H7 (cell line): Measurements from ENCODE around the gene KCNJ14. TPM values are rescaled to one million over a fixed set of nuclear protein-coding genes. Genes with fewer than 3 reads are reported as not detected.

Source experiments
- DNase-seq: peaks from one replicate; pipeline ENCODE4 v3.0.0; 2012
- H3K27me3 ChIP-seq: 2 replicates; pipeline ENCODE4 v1.6.0; 2011; ENCODE audit warnings: mild to moderate bottlenecking, low read length; ENCODE audit not compliant: control insufficient read depth, insufficient read depth
- H3K36me3 ChIP-seq: replicated peaks from 2 replicates; pipeline ENCODE4 v1.5.1; 2011; ENCODE audit warnings: low read length; ENCODE audit not compliant: control insufficient read depth, insufficient read depth
- H3K4me3 ChIP-seq: 2 replicates; pipeline ENCODE4 v1.5.1; 2011; ENCODE audit warnings: low read depth, mild to moderate bottlenecking, control low read depth, low read length, moderate library complexity; ENCODE audit not compliant: insufficient read depth
- total RNA-seq: library from RNA; depleted of rRNA; stranded (reverse); fragments of >200 nt; shearing (Covaris generic); gene quantifications from 2 replicates; pipeline ENCODE4 v1.2.3, GENCODE V29; 2014; rRNA removed

KCNJ14 gene
- total RNA-seq, 1 experiment from 2014 or later = 0.21 TPM

DNA sequence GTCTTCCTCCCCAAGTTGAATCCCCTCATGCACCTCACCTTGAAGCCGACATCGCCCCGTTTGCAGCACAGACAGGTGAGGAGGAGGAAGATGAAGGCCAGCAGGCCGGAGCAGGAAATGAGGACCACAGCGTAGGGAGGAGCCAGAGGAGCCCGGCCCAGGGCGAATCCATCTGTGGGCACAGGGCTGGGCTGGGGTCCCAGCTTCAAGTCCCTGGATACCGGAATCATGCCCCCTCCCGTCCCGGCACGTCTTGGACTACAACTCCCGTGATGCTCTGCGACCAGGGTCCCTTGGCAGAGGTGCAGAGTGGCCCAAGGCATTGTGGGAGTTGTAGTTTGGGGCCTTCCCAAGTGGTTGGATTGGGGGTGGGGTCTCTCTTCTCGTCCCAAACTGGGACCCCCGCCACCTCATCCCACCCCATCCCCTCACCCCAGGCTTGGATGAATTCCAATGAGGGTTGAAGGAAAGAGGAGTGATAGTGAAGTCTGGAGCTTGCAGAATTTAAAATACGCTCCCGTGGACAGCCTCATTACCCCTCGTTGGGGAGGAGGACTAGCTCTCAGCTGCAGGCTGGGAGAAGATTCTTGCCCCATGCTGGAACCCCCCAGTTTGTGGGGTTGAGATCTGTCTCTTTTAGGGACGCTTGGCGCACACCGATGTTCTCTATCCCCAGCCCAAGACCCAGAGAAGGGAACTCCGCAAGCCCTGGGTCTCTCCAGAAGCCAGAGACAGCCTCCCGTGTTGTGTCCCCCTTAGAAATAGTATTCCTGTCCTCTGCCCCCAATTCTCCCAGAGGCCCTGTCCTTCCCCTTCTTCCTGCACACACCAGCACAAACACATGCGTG, 55.3 kb downstream of the KCNJ14 start:
- H3K36me3 ChIP-seq = peaks cover 1% of the 10 kb centered on the region
- peak overlapping the region; percentile 41 for H3K4me3 ChIP-seq

DNA sequence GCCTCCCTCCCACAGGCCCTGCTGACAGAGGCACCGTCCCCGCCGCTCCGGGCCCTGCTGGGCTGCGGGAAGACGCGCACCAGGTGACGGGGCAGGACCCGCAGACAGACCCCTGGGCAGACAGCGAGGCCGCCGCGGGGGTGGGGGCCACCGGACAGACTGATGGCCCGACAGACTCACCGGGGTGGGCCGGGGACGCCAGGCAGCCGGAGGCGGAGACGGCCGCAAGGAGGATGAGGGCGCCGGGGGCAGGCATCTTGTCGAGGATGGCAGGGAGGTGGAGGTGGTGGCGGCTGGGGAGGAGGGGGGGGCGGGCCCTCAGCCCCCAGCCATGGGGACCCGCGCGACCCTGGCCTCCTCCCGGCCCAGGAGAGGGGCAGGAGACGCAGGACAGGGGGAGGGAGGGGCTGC, 56.0 kb downstream of the KCNJ14 start:
- DNase-seq = no peak
- peaks cover 1% of the 10 kb centered on the region for H3K36me3 ChIP-seq
- peak overlapping the region; percentile 41 for H3K4me3 ChIP-seq
- H3K27me3 ChIP-seq = peaks cover 25% of the 10 kb centered on the region

More for the DNA sequence above, 55.3 kb downstream of the KCNJ14 start:
- peaks cover 25% of the 10 kb centered on the region for H3K27me3 ChIP-seq
- DNase-seq = peak; percentile 85

DNA sequence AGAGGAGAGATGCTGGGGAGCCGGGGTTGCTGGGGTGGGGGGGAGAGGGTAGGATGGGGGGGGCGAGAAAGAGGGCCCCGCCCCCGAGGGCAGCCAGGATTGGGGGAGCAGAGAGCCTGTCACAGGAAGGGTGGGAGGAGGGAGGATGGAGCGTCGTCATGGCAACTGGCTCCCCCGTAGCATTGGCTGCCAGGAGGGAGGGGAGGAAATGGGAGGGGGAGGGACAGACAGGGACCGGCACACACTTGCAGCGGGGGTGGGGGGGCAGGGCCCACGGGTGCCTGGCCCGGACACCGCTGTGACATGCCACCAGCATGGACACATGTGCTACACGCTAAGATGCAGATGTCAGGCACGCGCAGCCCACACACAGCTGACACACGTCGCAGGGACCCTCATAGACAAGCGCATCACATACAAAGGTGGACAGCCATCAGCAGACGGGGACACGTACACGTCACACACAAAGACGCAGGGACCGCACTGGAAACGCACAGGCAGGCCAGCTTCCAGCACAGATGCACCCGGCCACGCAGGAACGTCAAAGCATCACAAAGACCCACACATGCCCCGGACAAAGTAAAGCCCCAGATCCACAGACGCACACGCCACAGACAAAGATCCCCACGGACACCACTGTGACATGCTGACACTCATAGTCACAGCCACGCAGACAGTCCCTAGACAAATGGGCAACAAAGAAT, 56.6 kb downstream of the KCNJ14 start, which contains the start of gene LMTK3:
TSS of gene LMTK3 (minus strand) at position 36 of the 704 bp plus-strand sequence. CDS start 259 bp downstream, outside the sequence.
- Histone ChIP-seq H3K4me3 (peak within 1 kb of the TSS; percentile 41), H3K27me3 (peaks cover 25% of the 10 kb centered on the region), H3K36me3 (peaks cover 1% of the 10 kb centered on the region)
- DNase-seq = peak; percentile 95

DNA sequence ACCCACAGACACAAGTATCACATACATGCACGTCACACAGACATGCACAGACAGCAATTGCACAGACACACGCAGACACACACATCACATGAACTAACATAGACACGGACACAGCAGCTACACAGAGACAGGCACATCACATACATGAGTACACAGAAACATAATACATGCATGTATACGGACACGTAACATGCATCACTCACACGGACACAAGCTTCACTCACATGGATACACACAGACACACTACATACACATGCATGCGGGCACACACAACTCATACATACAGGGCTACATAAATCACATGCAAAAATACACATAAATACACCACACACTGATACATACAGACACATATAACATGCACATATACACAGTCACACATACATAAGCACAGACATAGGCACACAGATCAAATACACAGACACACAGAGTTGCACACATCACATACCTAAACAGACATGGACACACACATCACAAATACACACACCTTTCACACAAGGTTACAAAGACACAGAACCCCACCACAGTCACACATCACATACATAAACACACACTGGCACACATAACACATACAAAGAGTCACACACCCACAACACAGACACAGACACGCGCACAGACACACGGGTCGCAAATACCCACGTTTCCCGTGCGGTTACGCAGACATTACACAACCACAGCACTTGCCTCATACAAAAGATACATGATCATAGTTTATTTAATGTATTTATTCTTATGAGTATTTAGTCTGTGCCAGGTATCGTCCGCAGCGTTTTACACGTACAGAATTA, 57.3 kb downstream of the KCNJ14 start:
- DNase-seq = no peak
- H3K27me3 ChIP-seq = peaks cover 25% of the 10 kb centered on the region
- no peaks in the 10 kb centered on the region; the same call in 1 of the 2 replicates for H3K36me3 ChIP-seq
- H3K4me3 ChIP-seq = no peak overlapping the region

DNA sequence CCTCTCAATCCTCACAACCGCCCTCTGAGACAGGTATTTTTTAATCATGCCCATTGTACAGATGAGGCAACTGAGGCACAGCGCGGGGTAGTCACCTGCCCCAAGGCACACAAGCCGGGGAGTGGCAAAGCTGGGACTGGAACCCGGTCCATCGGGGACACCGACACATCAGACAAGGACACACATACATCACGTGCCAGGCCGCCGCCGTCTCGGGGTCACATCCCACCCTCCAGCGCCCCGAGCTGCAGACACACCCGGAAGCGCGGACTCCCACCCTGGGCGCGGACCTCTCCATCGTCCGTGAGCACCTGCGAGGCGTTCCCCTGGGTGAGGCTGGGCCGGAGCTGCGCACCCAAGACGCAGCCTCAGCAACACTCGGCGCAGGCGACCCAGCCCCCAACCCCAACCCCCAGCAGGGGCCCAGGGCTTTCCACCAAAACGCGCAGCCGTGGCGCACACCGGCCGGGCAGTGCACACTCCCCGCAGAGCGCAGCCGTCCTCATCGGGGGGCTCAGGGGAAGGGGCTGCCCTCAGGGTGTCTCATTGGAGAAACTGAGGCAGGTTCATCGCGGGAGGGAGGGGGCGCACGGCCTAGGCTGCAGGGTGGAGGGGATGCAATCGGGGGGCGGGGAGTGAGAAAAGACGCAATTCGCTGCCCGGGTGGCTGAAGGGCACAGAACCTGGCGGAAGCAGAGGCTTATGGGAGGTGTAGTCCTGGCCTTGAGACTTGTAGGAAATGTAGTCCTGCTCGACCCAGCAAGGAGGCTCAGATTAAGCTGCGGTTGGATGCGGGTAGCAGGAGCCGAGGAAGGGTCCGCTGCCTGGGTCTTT, 58.1 kb downstream of the KCNJ14 start:
- no peaks in the 10 kb centered on the region; the same call in 1 of the 2 replicates for H3K36me3 ChIP-seq
- peaks cover 25% of the 10 kb centered on the region for H3K27me3 ChIP-seq
- peak overlapping the region; percentile 66 for H3K4me3 ChIP-seq
- peak; percentile 93 for DNase-seq

DNA sequence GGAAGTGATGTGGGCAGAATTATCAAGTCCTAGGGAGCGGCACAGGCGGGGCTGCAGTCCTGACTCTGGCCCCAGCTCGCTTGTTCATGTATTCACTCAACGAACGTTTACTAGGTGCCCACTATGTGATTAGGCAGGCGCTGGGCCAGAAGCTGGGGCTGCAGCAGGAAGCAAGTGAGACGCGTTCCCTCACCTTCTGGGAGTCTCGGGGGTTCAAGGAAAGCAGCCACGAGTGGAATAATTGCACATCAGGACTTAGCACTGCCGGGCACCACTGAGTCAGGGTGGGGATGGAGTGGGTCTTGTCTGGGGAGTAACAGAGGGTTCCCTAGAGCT, 58.7 kb downstream of the KCNJ14 start:
- H3K27me3 ChIP-seq = peaks cover 24% of the 10 kb centered on the region
- peak; percentile 36 for DNase-seq
- peak overlapping the region; percentile 66 for H3K4me3 ChIP-seq
- H3K36me3 ChIP-seq = no peaks in the 10 kb centered on the region

DNA sequence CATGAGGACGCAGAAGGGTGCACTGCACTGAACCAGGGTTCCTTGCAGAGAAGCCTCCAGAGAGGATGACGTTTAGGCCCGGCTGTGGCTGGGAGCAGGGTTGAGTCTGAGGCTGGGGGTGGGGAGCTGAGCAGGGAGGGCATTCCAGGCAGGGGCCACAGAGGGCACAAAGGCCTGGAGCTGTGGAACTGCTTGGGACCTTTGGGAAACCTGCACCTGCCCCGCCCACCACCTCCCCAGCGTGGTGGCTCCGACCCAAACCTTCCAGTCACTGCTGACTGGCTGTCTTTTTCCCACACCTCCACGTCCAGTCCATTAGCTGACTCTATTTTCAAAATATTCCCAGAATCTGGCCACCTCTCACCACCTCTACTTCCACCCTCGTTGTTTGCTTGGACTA, 61.2 kb downstream of the KCNJ14 start:
- Histone ChIP-seq H3K4me3 (no peak overlapping the region), H3K36me3 (no peaks in the 10 kb centered on the region), H3K27me3 (peaks cover 12% of the 10 kb centered on the region)
- DNase-seq = no peak

Other genes with a start within 250 kb of the KCNJ14 start
- gene CARD8, start 199.7 kb upstream of the KCNJ14 start, total RNA-seq = 0.55 and 1.1 TPM in 2 replicates
- gene ZNF114, start 185.5 kb upstream of the KCNJ14 start, total RNA-seq = 12.8 and 17.9 TPM in 2 replicates
- 29.9 and 57.5 TPM in 2 replicates for gene EMP3, start 130.0 kb upstream of the KCNJ14 start, total RNA-seq
- 11.5 and 17.4 TPM in 2 replicates for gene TMEM143, start 91.6 kb upstream of the KCNJ14 start, total RNA-seq
- gene SYNGR4, start 91.2 kb upstream of the KCNJ14 start, total RNA-seq = not detected in 2 replicates
- gene KDELR1, start 64.0 kb upstream of the KCNJ14 start, total RNA-seq = 110 and 111 TPM in 2 replicates
- gene GRIN2D, start 61.9 kb upstream of the KCNJ14 start, total RNA-seq = 4.4 and 4.8 TPM in 2 replicates
- gene GRWD1, start 9.6 kb upstream of the KCNJ14 start, total RNA-seq = 80.6 and 97.8 TPM in 2 replicates
- gene CYTH2, start 13.8 kb downstream of the KCNJ14 start, total RNA-seq = 42.9 and 51.3 TPM in 2 replicates
- gene LMTK3, start 56.3 kb downstream of the KCNJ14 start, total RNA-seq = 3.0 and 3.6 TPM in 2 replicates
- gene SULT2B1, start 96.6 kb downstream of the KCNJ14 start, total RNA-seq = 1.8 and 2.8 TPM in 2 replicates
- not detected in 2 replicates for gene SPACA4, start 151.2 kb downstream of the KCNJ14 start, total RNA-seq
- gene FAM83E, start 159.5 kb downstream of the KCNJ14 start, total RNA-seq = 3.8 and 4.0 TPM in 2 replicates
- gene RPL18, start 163.6 kb downstream of the KCNJ14 start, total RNA-seq = 3,978 and 5,156 TPM in 2 replicates
- gene SPHK2, start 163.9 kb downstream of the KCNJ14 start, total RNA-seq = 10.9 and 26.4 TPM in 2 replicates
- gene DBP, start 181.8 kb downstream of the KCNJ14 start, total RNA-seq = 11.2 and 18.2 TPM in 2 replicates
- gene CA11, start 190.6 kb downstream of the KCNJ14 start, total RNA-seq = 10.8 and 24.0 TPM in 2 replicates
- 0.15 TPM in 1 of 2 replicates, not detected in the other for gene NTN5, start 217.4 kb downstream of the KCNJ14 start, total RNA-seq
- 0.78 and 1.8 TPM in 2 replicates for gene FUT2, start 240.4 kb downstream of the KCNJ14 start, total RNA-seq